ENCODE data around the gene TMOD4.

The TMOD4 gene

GRCh38 chr1:151175041-151175741, 590 bp downstream of the TMOD4 start:
- no peak for DNase-seq

- DNase-seq, result no peak
Observed at GRCh38 chr1:151171190-151171589, 4.6 kb downstream of the TMOD4 start.

- DNase-seq, result no peak
Observed at GRCh38 chr1:151167116-151167515, 8.7 kb downstream of the TMOD4 start.

GRCh38 chr1:151166505-151166956, 9.2 kb downstream of the TMOD4 start:
- no peak for DNase-seq

GRCh38 chr1:151165738-151166504, 9.9 kb downstream of the TMOD4 start, which contains the start of the genes LYSMD1 and SCNM1:
TSS of gene LYSMD1 (minus strand) at chr1:151165902. CDS start at chr1:151165258, 644 bp downstream.
TSS of gene SCNM1 (plus strand) at chr1:151166144. CDS start at chr1:151166153, 9 bp downstream.
- peak; percentile 98 for DNase-seq

GRCh38 chr1:151165281-151165737, 10.5 kb downstream of the TMOD4 start:
- DNase-seq, result no peak

GRCh38 chr1:151164732-151165280, 11.0 kb downstream of the TMOD4 start:
- no peak for DNase-seq

GRCh38 chr1:151159373-151159772, 16.4 kb downstream of the TMOD4 start:
- DNase-seq, result no peak

- DNase-seq, result no peak
Observed at GRCh38 chr1:151158751-151159251, 17.0 kb downstream of the TMOD4 start.

- DNase-seq, result no peak
Observed at GRCh38 chr1:151158326-151158725, 17.5 kb downstream of the TMOD4 start.

- DNase-seq, result no peak
Observed at GRCh38 chr1:151157067-151157531, 18.7 kb downstream of the TMOD4 start.

GRCh38 chr1:151156515-151156819, 19.3 kb downstream of the TMOD4 start, which contains the start of gene TNFAIP8L2:
TSS of gene TNFAIP8L2 (plus strand) at chr1:151156649. CDS start at chr1:151158698, 2,049 bp downstream.
- DNase-seq, result no peak

GRCh38 chr1:151147665-151148064, 28.1 kb downstream of the TMOD4 start:
- DNase-seq, result no peak

GRCh38 chr1:151147132-151147503, 28.7 kb downstream of the TMOD4 start:
- DNase-seq, result no peak

GRCh38 chr1:151146412-151147131, 29.2 kb downstream of the TMOD4 start, which contains the start of gene SEMA6C:
TSS of gene SEMA6C (minus strand) at chr1:151146631. CDS start at chr1:151142621, 4,010 bp downstream.
- DNase-seq, result peak; percentile 84

- DNase-seq, result no peak
Observed at GRCh38 chr1:151146072-151146411, 29.7 kb downstream of the TMOD4 start.

- no peak for DNase-seq
Observed at GRCh38 chr1:151145304-151146071, 30.3 kb downstream of the TMOD4 start.

- DNase-seq, result no peak
Observed at GRCh38 chr1:151144474-151145303, 31.1 kb downstream of the TMOD4 start.

- no peak for DNase-seq
Observed at GRCh38 chr1:151143986-151144385, 31.8 kb downstream of the TMOD4 start.

GRCh38 chr1:151143057-151143435, 32.7 kb downstream of the TMOD4 start:
- DNase-seq, result no peak
